ENCODE data around the gene GATAD2B.

GRCh38 chr1:153801786-153802697, 120.7 kb downstream of the GATAD2B start:
- TF ChIP-seq POLR2A (IDR thresholded peaks at IDR 0.05; ENCODE audit: low read depth, low read length) = no peak
- no peak for TF ChIP-seq EZH2 (IDR thresholded peaks at IDR 0.05; ENCODE audit: borderline replicate concordance, low read depth, low read length, severe bottlenecking)
- no peak for TF ChIP-seq CTCF (IDR thresholded peaks at IDR 0.05; ENCODE audit: extremely low read depth in 1 of 2, insufficient read depth in 1 of 2, low read depth in 1 of 2, low read length in 2 of 2)
- no peak for TF ChIP-seq FOS (IDR thresholded peaks at IDR 0.05; ENCODE audit: borderline replicate concordance, insufficient read depth, low read length)
- TF ChIP-seq POLR2AphosphoS5 (IDR thresholded peaks at IDR 0.05; ENCODE audit: insufficient read depth, low read depth, low read length) = no peak

Measured in endothelial cell of umbilical vein (primary cell).